ENCODE results near the gene VIPR1.

VIPR1 gene

DNA sequence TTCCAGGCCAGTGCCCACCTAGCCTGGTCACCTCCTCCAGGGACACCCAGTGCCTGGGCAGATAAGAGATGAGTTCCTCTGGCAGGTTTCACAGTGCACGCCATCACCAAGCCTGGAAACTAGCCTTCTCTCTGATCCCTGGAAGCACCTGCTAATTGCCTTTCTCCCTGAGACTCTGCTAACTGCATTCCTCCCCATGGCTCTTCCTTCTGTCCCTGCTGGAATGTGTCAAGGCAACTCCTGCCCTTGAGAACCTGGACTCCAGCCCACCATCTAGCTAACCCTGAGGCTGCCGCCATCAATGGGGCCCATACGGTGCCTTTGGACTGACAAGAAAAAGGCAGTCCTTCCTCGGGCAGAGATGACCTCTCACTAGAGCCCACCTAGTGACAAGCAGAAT, 18.5 kb downstream of the VIPR1 start:
- no peak overlapping the region for H3K27ac ChIP-seq (ENCODE audit: low read depth, low read length, poor library complexity, severe bottlenecking)
- H3K79me2 ChIP-seq (ENCODE audit: insufficient read depth, low read length) = no peaks in the 10 kb centered on the region
- TF ChIP-seq, protein P1, sequence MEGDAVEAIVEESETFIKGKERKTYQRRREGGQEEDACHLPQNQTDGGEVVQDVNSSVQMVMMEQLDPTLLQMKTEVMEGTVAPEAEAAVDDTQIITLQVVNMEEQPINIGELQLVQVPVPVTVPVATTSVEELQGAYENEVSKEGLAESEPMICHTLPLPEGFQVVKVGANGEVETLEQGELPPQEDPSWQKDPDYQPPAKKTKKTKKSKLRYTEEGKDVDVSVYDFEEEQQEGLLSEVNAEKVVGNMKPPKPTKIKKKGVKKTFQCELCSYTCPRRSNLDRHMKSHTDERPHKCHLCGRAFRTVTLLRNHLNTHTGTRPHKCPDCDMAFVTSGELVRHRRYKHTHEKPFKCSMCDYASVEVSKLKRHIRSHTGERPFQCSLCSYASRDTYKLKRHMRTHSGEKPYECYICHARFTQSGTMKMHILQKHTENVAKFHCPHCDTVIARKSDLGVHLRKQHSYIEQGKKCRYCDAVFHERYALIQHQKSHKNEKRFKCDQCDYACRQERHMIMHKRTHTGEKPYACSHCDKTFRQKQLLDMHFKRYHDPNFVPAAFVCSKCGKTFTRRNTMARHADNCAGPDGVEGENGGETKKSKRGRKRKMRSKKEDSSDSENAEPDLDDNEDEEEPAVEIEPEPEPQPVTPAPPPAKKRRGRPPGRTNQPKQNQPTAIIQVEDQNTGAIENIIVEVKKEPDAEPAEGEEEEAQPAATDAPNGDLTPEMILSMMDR (IDR thresholded peaks at IDR 0.05; ENCODE audit: low read length) = no peak
- TF ChIP-seq EZH2 (IDR thresholded peaks at IDR 0.05; ENCODE audit: borderline replicate concordance, low read length) = no peak
- H3K9me3 ChIP-seq (ENCODE audit: low read length) = no peaks in the 10 kb centered on the region
- no peaks in the 10 kb centered on the region for H3K36me3 ChIP-seq (ENCODE audit: insufficient read depth, low read length)
- H3K27me3 ChIP-seq (ENCODE audit: insufficient read depth, low read length) = no peaks in the 10 kb centered on the region
- H3K4me2 ChIP-seq (ENCODE audit: low read length) = no peak overlapping the region
- H3K4me1 ChIP-seq (ENCODE audit: insufficient read depth, low read length, severe bottlenecking) = no peaks in the 10 kb centered on the region
- no peak overlapping the region for H2AFZ ChIP-seq (ENCODE audit: low read length)
- no peak overlapping the region for H3K4me3 ChIP-seq (ENCODE audit: low read depth, low read length, poor library complexity, severe bottlenecking)
- no peaks in the 10 kb centered on the region for H4K20me1 ChIP-seq (ENCODE audit: insufficient read depth, low read length)
- H3K9ac ChIP-seq (ENCODE audit: low read length) = no peak overlapping the region
- no peaks in the 10 kb centered on the region for H3K9me2 ChIP-seq (ENCODE audit: low read depth, low read length)
- no peaks in the 10 kb centered on the region for H3F3A ChIP-seq (ENCODE audit: insufficient read depth, low read length)

GRCh38 chr3:42524751-42525150, 22.3 kb downstream of the VIPR1 start:
- H3K27ac ChIP-seq (ENCODE audit: low read depth, low read length, poor library complexity, severe bottlenecking) = no peak overlapping the region
- H2AFZ ChIP-seq (ENCODE audit: low read length) = no peak overlapping the region
- H3K9me2 ChIP-seq (ENCODE audit: low read depth, low read length) = no peaks in the 10 kb centered on the region
- no peaks in the 10 kb centered on the region for H3K4me1 ChIP-seq (ENCODE audit: insufficient read depth, low read length, severe bottlenecking)
- H3K4me2 ChIP-seq (ENCODE audit: low read length) = no peak overlapping the region
- no peaks in the 10 kb centered on the region for H3K36me3 ChIP-seq (ENCODE audit: insufficient read depth, low read length)
- H3K27me3 ChIP-seq (ENCODE audit: insufficient read depth, low read length) = no peaks in the 10 kb centered on the region
- no peaks in the 10 kb centered on the region for H3K9me3 ChIP-seq (ENCODE audit: low read length)
- no peaks in the 10 kb centered on the region for H3F3A ChIP-seq (ENCODE audit: insufficient read depth, low read length)
- H3K4me3 ChIP-seq (ENCODE audit: low read depth, low read length, poor library complexity, severe bottlenecking) = no peak overlapping the region
- H4K20me1 ChIP-seq (ENCODE audit: insufficient read depth, low read length) = no peaks in the 10 kb centered on the region
- TF ChIP-seq, protein P1 (IDR thresholded peaks at IDR 0.05; ENCODE audit: low read length) = no peak
- TF ChIP-seq EZH2 (IDR thresholded peaks at IDR 0.05; ENCODE audit: borderline replicate concordance, low read length) = no peak
- H3K79me2 ChIP-seq (ENCODE audit: insufficient read depth, low read length) = no peaks in the 10 kb centered on the region
- H3K9ac ChIP-seq (ENCODE audit: low read length) = no peak overlapping the region

- Histone ChIP-seq H3K79me2 (ENCODE audit: insufficient read depth, low read length) (no peaks in the 10 kb centered on the region), H3K4me1 (ENCODE audit: insufficient read depth, low read length, severe bottlenecking) (no peaks in the 10 kb centered on the region), H3K27me3 (ENCODE audit: insufficient read depth, low read length) (no peaks in the 10 kb centered on the region), H2AFZ (ENCODE audit: low read length) (no peak overlapping the region), H3K27ac (ENCODE audit: low read depth, low read length, poor library complexity, severe bottlenecking) (no peak overlapping the region), H3K9ac (ENCODE audit: low read length) (no peak overlapping the region), H3K36me3 (ENCODE audit: insufficient read depth, low read length) (no peaks in the 10 kb centered on the region), H3K9me3 (ENCODE audit: low read length) (no peaks in the 10 kb centered on the region), H3K4me3 (ENCODE audit: low read depth, low read length, poor library complexity, severe bottlenecking) (no peak overlapping the region), H3K4me2 (ENCODE audit: low read length) (no peak overlapping the region), H4K20me1 (ENCODE audit: insufficient read depth, low read length) (no peaks in the 10 kb centered on the region), H3F3A (ENCODE audit: insufficient read depth, low read length) (no peaks in the 10 kb centered on the region), H3K9me2 (ENCODE audit: low read depth, low read length) (no peaks in the 10 kb centered on the region)
- TF ChIP-seq EZH2 (IDR thresholded peaks at IDR 0.05; ENCODE audit: borderline replicate concordance, low read length) = no peak
- TF ChIP-seq, protein P1 (IDR thresholded peaks at IDR 0.05; ENCODE audit: low read length) = no peak
Observed at GRCh38 chr3:42525212-42525611, 22.8 kb downstream of the VIPR1 start.
